Upper lobe of right lung (tissue), 1 donor: Measurements from ENCODE around the gene MARVELD2. TPM values are rescaled to one million over a fixed set of nuclear protein-coding genes. Genes with fewer than 3 reads are reported as not detected.
"Not testable (repeated sequence)": the region's sequence is repeated elsewhere in the genome, so short reads cannot be mapped to it uniquely, and the experiment has no call there.

Experiments
- ATAC-seq: fragments of 200-7000 bp; cut with Tn5 transposase; one replicate; pipeline ENCODE4 v1.9.1; 2020; ENCODE audit warnings: mild to moderate bottlenecking, moderate library complexity
- DNase-seq: peaks from one replicate; pipeline ENCODE4 v3.0.0-alpha.2; 2020
- H3K27ac ChIP-seq: fragments of 200-600 bp; one replicate; pipeline ENCODE4 v1.8.0; 2022
- H3K27me3 ChIP-seq: fragments of 200-600 bp; one replicate; pipeline ENCODE4 v1.8.0; 2022; ENCODE audit warnings: mild to moderate bottlenecking
- H3K36me3 ChIP-seq: fragments of 200-600 bp; one replicate; pipeline ENCODE4 v1.8.0; 2022
- H3K4me1 ChIP-seq: fragments of 200-600 bp; one replicate; pipeline ENCODE4 v1.8.0; 2022
- H3K4me3 ChIP-seq: fragments of 200-600 bp; one replicate; pipeline ENCODE4 v1.8.0; 2022; ENCODE audit warnings: mild to moderate bottlenecking
- H3K9me3 ChIP-seq: fragments of 200-600 bp; one replicate; pipeline ENCODE4 v1.8.0; 2022
- CTCF ChIP-seq: fragments of 200-600 bp; IDR thresholded peaks from one replicate; pipeline ENCODE4 v1.8.0; 2022; ENCODE audit warnings: antibody characterized with exemption
- intact Hi-C: fragments of 100-400 bp; cut with DNase I; formaldehyde crosslinking; loops from one replicate; pipeline ENCODE4 v1.11.0; 2022
- total RNA-seq: library from RNA; stranded (reverse); fragmentation: NEBNext Ultra II Directional; extraction: Animal tissue kit (Norgen Biotek cat#: 25700); gene quantifications from one replicate; pipeline ENCODE4 v1.2.1, GENCODE V29; 2021
- donor health status: DM: no; HTN: yes; CAD: no; lungs with severe emphysema.

Gene MARVELD2
- total RNA-seq, 1 donor from 2014 or later = 32.4 TPM

GRCh38 chr5:69416180-69416579 lies 1.3 kb downstream of the MARVELD2 start:
- no peak for TF ChIP-seq CTCF
- DNase-seq (no peak), ATAC-seq (no peak)
- Histone ChIP-seq H3K9me3 (no peaks in the 10 kb centered on the region), H3K4me1 (no peaks in the 10 kb centered on the region), H3K36me3 (peaks cover 29% of the 10 kb centered on the region), H3K27ac (peak overlapping the region; percentile 83), H3K27me3 (no peaks in the 10 kb centered on the region), H3K4me3 (peak overlapping the region; percentile 66)
- intact Hi-C loops = no loop called here

- H3K4me1 ChIP-seq = no peaks in the 10 kb centered on the region
- peak overlapping the region; percentile 66 for H3K4me3 ChIP-seq
- TF ChIP-seq CTCF = no peak
- H3K27ac ChIP-seq = peak overlapping the region; percentile 83
- intact Hi-C loops = no loop called here
- H3K9me3 ChIP-seq = no peaks in the 10 kb centered on the region
- H3K36me3 ChIP-seq = peaks cover 24% of the 10 kb centered on the region
- DNase-seq (no peak), ATAC-seq (no peak)
- H3K27me3 ChIP-seq = no peaks in the 10 kb centered on the region
Measured at GRCh38 chr5:69416699-69417098, 1.8 kb downstream of the MARVELD2 start.

- no peak for TF ChIP-seq CTCF
- ATAC-seq = no peak
- Histone ChIP-seq H3K9me3 (no peaks in the 10 kb centered on the region), H3K27me3 (no peaks in the 10 kb centered on the region), H3K36me3 (peaks cover 16% of the 10 kb centered on the region), H3K4me1 (no peaks in the 10 kb centered on the region), H3K27ac (no peak overlapping the region), H3K4me3 (no peak overlapping the region)
- no peak for DNase-seq
- intact Hi-C loops = no loop called here
Measured at GRCh38 chr5:69418554-69418953, 3.6 kb downstream of the MARVELD2 start.

- no peak for TF ChIP-seq CTCF
- no peaks in the 10 kb centered on the region for H3K27me3 ChIP-seq
- DNase-seq (no peak), ATAC-seq (no peak)
- H3K9me3 ChIP-seq = no peaks in the 10 kb centered on the region
- peaks cover 7% of the 10 kb centered on the region for H3K36me3 ChIP-seq
- H3K4me3 ChIP-seq = no peak overlapping the region
- no peak overlapping the region for H3K27ac ChIP-seq
- intact Hi-C loops = no loop called here
- H3K4me1 ChIP-seq = no peaks in the 10 kb centered on the region
Measured at GRCh38 chr5:69431424-69432303, 16.7 kb downstream of the MARVELD2 start.

GRCh38 chr5:69432412-69433206 lies 17.7 kb downstream of the MARVELD2 start:
- peaks cover 7% of the 10 kb centered on the region for H3K36me3 ChIP-seq
- no peaks in the 10 kb centered on the region for H3K27me3 ChIP-seq
- no peak overlapping the region for H3K4me3 ChIP-seq
- no peaks in the 10 kb centered on the region for H3K4me1 ChIP-seq
- H3K27ac ChIP-seq = no peak overlapping the region
- no peak for TF ChIP-seq CTCF
- intact Hi-C loops = no loop called here
- H3K9me3 ChIP-seq = no peaks in the 10 kb centered on the region
- no peak for DNase-seq
- no peak for ATAC-seq

GRCh38 chr5:69435276-69435884 lies 20.5 kb downstream of the MARVELD2 start:
- H3K27me3 ChIP-seq, ATAC-seq, intact Hi-C loops: not testable (repeated sequence)

More at GRCh38 chr5:69435276-69435884, 20.5 kb downstream of the MARVELD2 start:
- H3K4me3 ChIP-seq, H3K4me1 ChIP-seq, H3K27ac ChIP-seq, H3K9me3 ChIP-seq, DNase-seq, H3K36me3 ChIP-seq: not testable (repeated sequence)
